H9 (cell line): ENCODE results near the gene PCGF3. TPM values are rescaled to one million over a fixed set of nuclear protein-coding genes. Genes with fewer than 3 reads are reported as not detected.

ENCODE experiments used
- DNase-seq: peaks from one replicate; pipeline ENCODE4 v3.0.0-alpha.2; 2017
- H2AFZ ChIP-seq: one replicate; pipeline ENCODE4 v1.6.1; 2013; ENCODE audit warnings: mild to moderate bottlenecking, low read length, control low read depth, moderate library complexity
- H2AK5ac ChIP-seq: 2 replicates; pipeline ENCODE4 v1.6.1; 2013; ENCODE audit warnings: low read length, control low read depth, mixed read lengths; ENCODE audit not compliant: insufficient read length
- H2BK120ac ChIP-seq: one replicate; pipeline ENCODE4 v1.6.1; 2013; ENCODE audit warnings: low read depth, mild to moderate bottlenecking, low read length, control low read depth, inconsistent platforms; ENCODE audit not compliant: poor library complexity, severe bottlenecking
- H2BK12ac ChIP-seq: 2 replicates; pipeline ENCODE4 v1.6.1; 2013; ENCODE audit warnings: low read length, control low read depth, mixed read lengths, low read depth; ENCODE audit not compliant: insufficient read length
- H2BK15ac ChIP-seq: 2 replicates; pipeline ENCODE4 v1.6.1; 2013; ENCODE audit warnings: low read depth, low read length, control low read depth
- H2BK20ac ChIP-seq: one replicate; pipeline ENCODE4 v1.6.1; 2013; ENCODE audit warnings: low read depth, mild to moderate bottlenecking, low read length, control low read depth, inconsistent platforms; ENCODE audit not compliant: poor library complexity, severe bottlenecking
- H2BK5ac ChIP-seq: 2 replicates; pipeline ENCODE4 v1.6.1; 2013; ENCODE audit warnings: low read length, control low read depth, mixed read lengths; ENCODE audit not compliant: insufficient read length
- H3K14ac ChIP-seq: 2 replicates; pipeline ENCODE4 v1.6.1; 2013; ENCODE audit warnings: low read length, control low read depth; ENCODE audit not compliant: insufficient read depth
- H3K18ac ChIP-seq: 2 replicates; pipeline ENCODE4 v1.6.1; 2013; ENCODE audit warnings: low read depth, mild to moderate bottlenecking, mixed read lengths, low read length, control low read depth; ENCODE audit not compliant: insufficient read length
- H3K23ac ChIP-seq: 2 replicates; pipeline ENCODE4 v1.6.1; 2013; ENCODE audit warnings: low read length, control low read depth, mixed read lengths, low read depth; ENCODE audit not compliant: insufficient read length
- H3K23me2 ChIP-seq: 2 replicates; pipeline ENCODE4 v1.6.1; 2013; ENCODE audit warnings: low read depth, mild to moderate bottlenecking, mixed read lengths, low read length, control low read depth; ENCODE audit not compliant: insufficient read length, poor library complexity, severe bottlenecking
- H3K27ac ChIP-seq: 2 replicates; pipeline ENCODE4 v1.5.1; 2013; ENCODE audit warnings: low read length, control low read depth, mixed read lengths, low read depth; ENCODE audit not compliant: insufficient read length
- H3K27me3 ChIP-seq: 2 replicates; pipeline ENCODE4 v1.6.1; 2013; ENCODE audit warnings: low read length, control low read depth, inconsistent platforms; ENCODE audit not compliant: insufficient read depth
- H3K4ac ChIP-seq: 2 replicates; pipeline ENCODE4 v1.6.1; 2013; ENCODE audit warnings: low read depth, mild to moderate bottlenecking, control low read depth, inconsistent platforms, low read length, moderate library complexity
- H3K4me1 ChIP-seq: 2 replicates; pipeline ENCODE4 v1.6.1; 2013; ENCODE audit warnings: low read length, control low read depth, inconsistent platforms; ENCODE audit not compliant: insufficient read depth
- H3K4me2 ChIP-seq: 2 replicates; pipeline ENCODE4 v1.6.1; 2013; ENCODE audit warnings: low read length, control low read depth, mixed read lengths; ENCODE audit not compliant: insufficient read length, insufficient read depth
- H3K56ac ChIP-seq: 2 replicates; pipeline ENCODE4 v1.6.1; 2013; ENCODE audit warnings: low read depth, mild to moderate bottlenecking, mixed read lengths, low read length, control low read depth; ENCODE audit not compliant: insufficient read length
- H3K79me1 ChIP-seq: 2 replicates; pipeline ENCODE4 v1.6.1; 2013; ENCODE audit warnings: low read depth, mild to moderate bottlenecking, moderate library complexity, low read length, control low read depth, inconsistent platforms; ENCODE audit not compliant: insufficient read depth, poor library complexity, severe bottlenecking
- H3K79me2 ChIP-seq: 2 replicates; pipeline ENCODE4 v1.6.1; 2013; ENCODE audit warnings: low read length, control low read depth, inconsistent platforms; ENCODE audit not compliant: insufficient read depth
- H3K9ac ChIP-seq: 2 replicates; pipeline ENCODE4 v1.6.1; 2013; ENCODE audit warnings: low read length, control low read depth, mixed read lengths; ENCODE audit not compliant: insufficient read length; ENCODE audit errors: extremely low read depth
- H3K9me3 ChIP-seq: one replicate; pipeline ENCODE4 v1.6.1; 2013; ENCODE audit warnings: low read depth, low read length, inconsistent platforms; ENCODE audit not compliant: control insufficient read depth
- H3T11ph ChIP-seq: one replicate; pipeline ENCODE4 v1.6.1; 2013; ENCODE audit warnings: mild to moderate bottlenecking, low read length, control low read depth, inconsistent platforms
- H4K20me1 ChIP-seq: one replicate; pipeline ENCODE4 v1.6.1; 2013; ENCODE audit not compliant: control insufficient read depth, insufficient read length, insufficient read depth
- H4K5ac ChIP-seq: 2 replicates; pipeline ENCODE4 v1.6.1; 2013; ENCODE audit warnings: low read depth, mild to moderate bottlenecking, mixed read lengths, low read length, control low read depth; ENCODE audit not compliant: insufficient read length
- H4K8ac ChIP-seq: replicated peaks from 2 replicates; pipeline ENCODE4 v1.6.1; 2013; ENCODE audit warnings: low read length, control low read depth, mixed read lengths, low read depth; ENCODE audit not compliant: insufficient read length
- H4K91ac ChIP-seq: 2 replicates; pipeline ENCODE4 v1.6.1; 2013; ENCODE audit warnings: low read depth, mild to moderate bottlenecking, moderate library complexity, mixed read lengths, low read length, control low read depth; ENCODE audit not compliant: insufficient read length
- H3K27ac Mint-ChIP-seq, 3 experiments: 2 replicates in 2 of 3; 3 replicates in 1 of 3; pipeline ENCODE4 v1.8.0; 2020 to 2021; ENCODE audit warnings: mixed read lengths in 3 of 3, mild to moderate bottlenecking in 1 of 3, moderate library complexity in 1 of 3
- H3K27me3 Mint-ChIP-seq: 2 replicates; pipeline ENCODE4 v1.8.0; 2021; ENCODE audit warnings: low read depth, mild to moderate bottlenecking, moderate library complexity, mixed read lengths
- H3K36me3 Mint-ChIP-seq, 3 experiments: 2 replicates in 2 of 3; 3 replicates in 1 of 3; pipeline ENCODE4 v1.8.0; 2020 to 2021; ENCODE audit warnings: low read depth in 3 of 3, mixed read lengths in 3 of 3; ENCODE audit not compliant: insufficient read depth in 1 of 3
- H3K4me1 Mint-ChIP-seq, 2 experiments: 2 replicates each; pipeline ENCODE4 v1.8.0; 2020; ENCODE audit warnings: mixed read lengths in 2 of 2
- H3K4me3 Mint-ChIP-seq, 2 experiments: 2 replicates in 1 of 2; 3 replicates in 1 of 2; pipeline ENCODE4 v1.8.0; 2020 to 2021; ENCODE audit warnings: mild to moderate bottlenecking in 2 of 2, mixed read lengths in 2 of 2, moderate library complexity in 1 of 2
- H3K9me3 Mint-ChIP-seq, 2 experiments: 2 replicates in 1 of 2; 3 replicates in 1 of 2; pipeline ENCODE4 v1.8.0; 2020; ENCODE audit warnings: mild to moderate bottlenecking in 2 of 2, mixed read lengths in 2 of 2, moderate library complexity in 1 of 2
- CTCF ChIP-seq: fragments of 200-600 bp; sonication (generic); conservative IDR thresholded peaks from 3 replicates; pipeline ENCODE4 v1.8.0; 2021; ENCODE audit warnings: antibody characterized with exemption, mild to moderate bottlenecking
- WGBS: extraction: QIAGEN DNeasy Blood & Tissue Kit; methylation state at CpG from one replicate; pipeline ENCODE4 v1.1.7; 2013; ENCODE audit warnings: missing lambda C conversion rate, low lambda C conversion rate, mixed read lengths; ENCODE audit not compliant: insufficient read length; ENCODE audit errors: extremely low coverage; 5-methylcytosine and 5-hydroxymethylcytosine counted together
- total RNA-seq: library from RNA; stranded (reverse); gene quantifications from 2 replicates; pipeline ENCODE4 v1.2.1, GENCODE V29; 2021

Gene PCGF3
- total RNA-seq, 1 experiment from 2014 or later: 43.1 TPM

GRCh38 chr4:803884-804283 is 98.3 kb downstream of the PCGF3 start:
- Histone ChIP-seq H3K9ac (no peak overlapping the region), H2BK20ac (no peak overlapping the region), H2BK12ac (no peak overlapping the region), H3K56ac (no peak overlapping the region), H4K5ac (no peak overlapping the region), H2AFZ (no peak overlapping the region), H2BK120ac (no peak overlapping the region), H4K91ac (no peak overlapping the region), H3K79me2 (no peaks in the 10 kb centered on the region), H3T11ph (no peak overlapping the region), H3K4me1 (no peaks in the 10 kb centered on the region), H3K4me2 (no peak overlapping the region), H3K27ac (no peak overlapping the region), H3K79me1 (no peaks in the 10 kb centered on the region), H3K4ac (no peak overlapping the region), H2BK5ac (no peak overlapping the region), H3K27me3 (peaks cover 7% of the 10 kb centered on the region; the same call in 1 of the 2 replicates), H3K23me2 (no peaks in the 10 kb centered on the region), H2AK5ac (no peak overlapping the region), H3K14ac (no peak overlapping the region), H2BK15ac (no peak overlapping the region), H3K9me3 (no peaks in the 10 kb centered on the region), H3K23ac (no peak overlapping the region), H4K20me1 (no peaks in the 10 kb centered on the region), H4K8ac (no peak overlapping the region), H3K18ac (no peak overlapping the region)
- Mint-ChIP-seq H3K4me1 (peaks cover 0 to 3% of the 10 kb centered on the region in 2 experiments; a peak in 2 of 4 replicates), H3K27me3 (peaks cover 94% of the 10 kb centered on the region), H3K36me3 (no peaks in the 10 kb centered on the region), H3K4me3 (no peak overlapping the region), H3K9me3 (peaks cover 4 to 5% of the 10 kb centered on the region in 2 experiments), H3K27ac (no peak overlapping the region)
- DNase-seq: no peak
- no CpG with 5 or more reads among the region's 13 CpGs for WGBS
- no peak for TF ChIP-seq CTCF
